H1 (cell line): ENCODE results near the gene CAPN9. TPM values are rescaled to one million over a fixed set of nuclear protein-coding genes. Genes with fewer than 3 reads are reported as not detected.
"Not testable (repeated sequence)": the region's sequence is repeated elsewhere in the genome, so short reads cannot be mapped to it uniquely, and the experiment has no call there.

Source experiments
- CTCF ChIA-PET: fragments of 300-600 bp; sonication (Branson Sonifier 250); formaldehyde crosslinking; loops from one replicate; lab custom pipeline; 2021; ENCODE audit not compliant: partially characterized antibody; lab: Charles Lee
- POLR2A ChIA-PET: fragments of 300-600 bp; sonication (Branson Sonifier 250); formaldehyde crosslinking; loops from one replicate; lab custom pipeline; 2021; ENCODE audit warnings: inconsistent platforms; ENCODE audit not compliant: partially characterized antibody; lab: Charles Lee
- DNase-seq, 2 experiments: peaks; one replicate each; pipeline versions ENCODE4 v3.0.0 to v3.0.0-alpha.2; 2010 to 2022; ENCODE audit warnings: low spot score in 2 of 2, low read depth in 1 of 2, mixed read lengths in 1 of 2
- FAIRE-seq: peaks from 2 replicates; lab custom pipeline; 2011; peaks lifted over from hg19 to GRCh38; lab: Jason Lieb, UNC
- H2AFZ ChIP-seq: 2 replicates; pipeline ENCODE4 v1.8.1; 2012; ENCODE audit warnings: low read length, inconsistent platforms
- H2AK5ac ChIP-seq: 2 replicates; pipeline ENCODE4 v1.6.1; 2013; ENCODE audit warnings: low read depth, low read length
- H2BK120ac ChIP-seq: replicated peaks from 2 replicates; pipeline ENCODE3; 2013; ENCODE audit warnings: low read depth, low read length, inconsistent platforms
- H2BK12ac ChIP-seq: 2 replicates; pipeline ENCODE4 v1.6.1; 2013; ENCODE audit warnings: low read depth, low read length
- H2BK15ac ChIP-seq: 2 replicates; pipeline ENCODE4 v1.6.1; 2013; ENCODE audit warnings: low read length
- H2BK20ac ChIP-seq: 2 replicates; pipeline ENCODE4 v1.6.1; 2013; ENCODE audit warnings: low read length
- H2BK5ac ChIP-seq: 2 replicates; pipeline ENCODE4 v1.6.1; 2013; ENCODE audit warnings: low read depth, low read length
- H3K14ac ChIP-seq: 2 replicates; pipeline ENCODE4 v1.6.1; 2013; ENCODE audit warnings: inconsistent platforms; ENCODE audit not compliant: insufficient read length
- H3K18ac ChIP-seq: 2 replicates; pipeline ENCODE4 v1.6.1; 2013; ENCODE audit warnings: low read length; ENCODE audit errors: extremely low read depth
- H3K23ac ChIP-seq: 2 replicates; pipeline ENCODE4 v1.6.1; 2013; ENCODE audit warnings: inconsistent platforms; ENCODE audit not compliant: insufficient read length
- H3K23me2 ChIP-seq: 2 replicates; pipeline ENCODE4 v1.6.1; 2013; ENCODE audit warnings: low read depth, low read length
- H3K27ac ChIP-seq: 2 replicates; pipeline ENCODE4 v1.6.1; 2011; ENCODE audit warnings: low read depth, low read length, inconsistent platforms
- H3K27me3 ChIP-seq, 4 experiments: replicated peaks in 1 of 4; 1 replicate in 1 of 4; 2 replicates in 3 of 4; pipeline versions ENCODE4 v1.6.1 to v1.8.1; 2011 to 2013; ENCODE audit warnings: low read length in 3 of 4, mild to moderate bottlenecking in 3 of 4, inconsistent platforms in 2 of 4, mixed read lengths in 2 of 4, moderate library complexity in 1 of 4; ENCODE audit not compliant: control insufficient read depth in 3 of 4, insufficient read depth in 3 of 4; ENCODE audit errors: extremely low read depth in 1 of 4
- H3K36me3 ChIP-seq, 4 experiments: 2 replicates each; pipeline versions ENCODE4 v1.6.1 to v1.8.1; 2011 to 2013; ENCODE audit warnings: mild to moderate bottlenecking in 4 of 4, low read length in 3 of 4, moderate library complexity in 2 of 4, control low read depth in 1 of 4, inconsistent platforms in 1 of 4; ENCODE audit not compliant: insufficient read depth in 4 of 4, control insufficient read depth in 2 of 4
- H3K4ac ChIP-seq: replicated peaks from 2 replicates; pipeline ENCODE3; 2013; ENCODE audit warnings: low read length, low read depth, mixed read lengths, inconsistent platforms; ENCODE audit not compliant: insufficient read length
- H3K4me1 ChIP-seq, 4 experiments: replicated peaks in 1 of 4; 1 replicate in 1 of 4; 2 replicates in 3 of 4; pipeline versions ENCODE4 v1.6.1 to v1.8.1; 2011 to 2013; ENCODE audit warnings: low read length in 3 of 4, inconsistent platforms in 2 of 4, mixed read lengths in 1 of 4; ENCODE audit not compliant: insufficient read depth in 4 of 4, control insufficient read depth in 3 of 4
- H3K4me2 ChIP-seq, 2 experiments: 2 replicates each; pipeline versions ENCODE4 v1.6.1 to v1.8.1; 2011 to 2013; ENCODE audit warnings: low read depth in 2 of 2, low read length in 2 of 2, control low read depth in 1 of 2, inconsistent platforms in 1 of 2, mild to moderate bottlenecking in 1 of 2; ENCODE audit not compliant: insufficient read depth in 1 of 2
- H3K4me3 ChIP-seq, 4 experiments: fragments of 200-600, 300-600 bp in 1 of 4; sonication (generic), shearing (Covaris generic), sonication (Bioruptor Twin) in 1 of 4; 2 replicates each; pipeline versions ENCODE4 v1.5.1 to v1.8.1; 2011 to 2016; ENCODE audit warnings: low read length in 4 of 4, low read depth in 3 of 4, control low read depth in 2 of 4, inconsistent platforms in 2 of 4, mild to moderate bottlenecking in 2 of 4, mixed read lengths in 1 of 4, moderate library complexity in 1 of 4; ENCODE audit not compliant: insufficient read depth in 2 of 4; ENCODE audit errors: extremely low read depth in 1 of 4
- H3K56ac ChIP-seq: replicated peaks from 2 replicates; pipeline ENCODE3; 2013; ENCODE audit warnings: low read depth, mild to moderate bottlenecking, mixed read lengths, low read length, inconsistent platforms; ENCODE audit not compliant: insufficient read length
- H3K79me1 ChIP-seq: 2 replicates; pipeline ENCODE4 v1.6.1; 2013; ENCODE audit warnings: low read depth, low read length, control low read depth
- H3K79me2 ChIP-seq, 2 experiments: 2 replicates each; pipeline versions ENCODE4 v1.6.1 to v1.8.1; 2012 to 2013; ENCODE audit warnings: low read length in 2 of 2, mild to moderate bottlenecking in 2 of 2, inconsistent platforms in 1 of 2; ENCODE audit not compliant: insufficient read depth in 2 of 2, control insufficient read depth in 1 of 2
- H3K9ac ChIP-seq, 4 experiments: replicated peaks in 1 of 4; 1 replicate in 1 of 4; 2 replicates in 3 of 4; pipeline versions ENCODE4 v1.6.1 to v1.8.1; 2011 to 2013; ENCODE audit warnings: low read depth in 3 of 4, low read length in 3 of 4, control low read depth in 2 of 4, mild to moderate bottlenecking in 2 of 4, moderate library complexity in 2 of 4, inconsistent platforms in 1 of 4; ENCODE audit errors: extremely low read depth in 1 of 4
- H3K9me3 ChIP-seq, 2 experiments: 2 replicates each; pipeline versions ENCODE4 v1.6.1 to v1.8.1; 2012 to 2013; ENCODE audit warnings: mild to moderate bottlenecking in 2 of 2, moderate library complexity in 2 of 2, control low read depth in 1 of 2, inconsistent platforms in 1 of 2, low read depth in 1 of 2, low read length in 1 of 2, mixed read lengths in 1 of 2; ENCODE audit not compliant: insufficient read depth in 2 of 2
- H4K20me1 ChIP-seq, 2 experiments: replicated peaks in 1 of 2; 2 replicates each; pipeline versions ENCODE3 to v1.8.1; 2011 to 2013; ENCODE audit warnings: inconsistent platforms in 2 of 2, low read length in 2 of 2, mild to moderate bottlenecking in 1 of 2; ENCODE audit not compliant: insufficient read depth in 2 of 2, control insufficient read depth in 1 of 2
- H4K5ac ChIP-seq: 2 replicates; pipeline ENCODE4 v1.6.1; 2013; ENCODE audit warnings: low read length, low read depth, mixed read lengths, inconsistent platforms; ENCODE audit not compliant: insufficient read length
- H4K8ac ChIP-seq: 2 replicates; pipeline ENCODE4 v1.8.0; 2013; ENCODE audit warnings: mild to moderate bottlenecking, moderate library complexity, low read length, inconsistent platforms; ENCODE audit not compliant: insufficient read depth; ENCODE audit errors: extremely low read depth
- H4K91ac ChIP-seq: replicated peaks from 2 replicates; pipeline ENCODE3; 2013; ENCODE audit warnings: low read length, mixed read lengths, inconsistent platforms; ENCODE audit not compliant: insufficient read length
- CTBP2 ChIP-seq: IDR thresholded peaks from 2 replicates; pipeline ENCODE4 v1.7.0; 2011; ENCODE audit warnings: borderline replicate concordance, mild to moderate bottlenecking, moderate library complexity, mixed read lengths, low read length; ENCODE audit not compliant: insufficient read depth, insufficient read length
- SAP30 ChIP-seq: fragments of 300-600 bp; sonication (generic); IDR thresholded peaks from 2 replicates; pipeline ENCODE4 v1.7.1; 2012; ENCODE audit warnings: low read length, moderate library complexity, mild to moderate bottlenecking, inconsistent platforms; ENCODE audit not compliant: insufficient read depth, insufficient replicate concordance
- SIX5 ChIP-seq: IDR thresholded peaks from 2 replicates; pipeline ENCODE4 v1.6.1; 2011; ENCODE audit warnings: mild to moderate bottlenecking, low read depth, low read length
- WGBS, 2 experiments: shearing (Covaris generic) in 1 of 2; methylation state at CpG; one replicate each; pipeline versions ENCODE4 v1.1.6 to v1.1.7; 2013 to 2015; ENCODE audit warnings: low lambda C conversion rate in 2 of 2, mixed read lengths in 2 of 2, inconsistent platforms in 1 of 2, low coverage in 1 of 2, missing lambda C conversion rate in 1 of 2; ENCODE audit not compliant: insufficient replicate concordance in 2 of 2, insufficient coverage in 1 of 2, insufficient read length in 1 of 2; ENCODE audit errors: extremely low coverage in 1 of 2, missing lambda C conversion rate in 1 of 2; 5-methylcytosine and 5-hydroxymethylcytosine counted together
- polyA plus RNA-seq, 7 experiments: library from polyadenylated mRNA; depleted of rRNA in 3 of 7; stranded (reverse) in 5 of 7; unstranded in 2 of 7; fragments of >200 nt in 5 of 7; fragments of 200-250 nt in 2 of 7; gene quantifications; 1 replicate in 5 of 7; 2 replicates in 1 of 7; 4 replicates in 1 of 7; pipeline versions ENCODE4 v1.2.1 to v1.2.3, GENCODE V29; 2011 to 2013; ENCODE audit warnings: missing spikeins in 2 of 7, mixed read lengths in 2 of 7
- total RNA-seq: library from RNA; stranded (reverse); fragmentation: NEBNext Ultra II Directional; extraction: Animal tissue kit (Norgen Biotek cat#: 25700); gene quantifications from 2 replicates; pipeline ENCODE4 v1.2.1, GENCODE V29; 2021
- TF ChIP-seq, protein P1 (sequence below): IDR thresholded peaks from 2 replicates; pipeline ENCODE4 v1.6.1; 2011; ENCODE audit warnings: low read depth, mild to moderate bottlenecking, low read length; ENCODE audit not compliant: insufficient read depth

The CAPN9 gene
- total and polyA plus RNA-seq, 2 of the 8 experiments (the other 6 are each of a cell fraction or from before 2014, with no cell fraction given), result 0.22 to 0.76 TPM

DNA sequence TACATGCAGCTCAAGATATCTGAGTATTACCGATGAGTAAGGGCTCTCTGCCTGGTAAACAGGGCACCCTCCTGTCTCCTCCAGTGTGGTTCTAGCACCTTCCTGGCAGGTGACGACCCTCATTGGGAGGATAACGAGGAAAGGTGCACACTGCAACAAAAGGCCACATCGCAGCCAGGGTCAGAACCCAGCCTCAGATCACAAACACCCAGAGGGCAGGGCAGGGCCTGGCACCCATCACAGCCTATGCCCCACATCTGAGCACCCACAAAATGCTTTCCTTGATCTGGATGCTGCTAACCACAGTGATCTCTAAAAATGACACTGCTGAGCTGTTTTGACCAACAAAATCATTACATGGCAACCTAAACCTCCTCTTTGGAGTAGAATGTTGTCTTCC, 97.4 kb downstream of the CAPN9 start (continued):
- TF ChIP-seq SIX5 (no peak), SAP30 (no peak), CTBP2 (no peak)
- TF ChIP-seq, protein P1, sequence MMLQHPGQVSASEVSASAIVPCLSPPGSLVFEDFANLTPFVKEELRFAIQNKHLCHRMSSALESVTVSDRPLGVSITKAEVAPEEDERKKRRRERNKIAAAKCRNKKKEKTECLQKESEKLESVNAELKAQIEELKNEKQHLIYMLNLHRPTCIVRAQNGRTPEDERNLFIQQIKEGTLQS, result no peak

DNA sequence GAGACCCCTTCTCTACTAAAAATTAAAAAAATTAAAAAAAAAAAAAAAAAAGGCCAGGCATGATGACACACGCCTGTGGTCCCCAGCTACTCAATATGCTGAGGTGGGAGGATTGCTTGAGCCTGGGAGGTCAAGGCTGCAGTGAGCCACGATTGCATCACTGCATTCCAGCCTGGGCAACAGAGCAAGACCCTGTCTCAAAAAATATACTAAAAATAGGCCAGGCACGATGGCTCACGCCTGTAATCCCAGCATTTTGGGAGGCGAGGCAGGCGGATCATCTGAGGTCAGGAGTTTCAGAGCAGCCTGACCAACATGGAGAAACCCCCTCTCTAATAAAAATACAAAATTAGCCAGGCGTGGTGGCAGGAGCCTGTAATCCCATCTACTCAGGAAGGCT, 98.0 kb downstream of the CAPN9 start:
- H2BK5ac ChIP-seq, H2AK5ac ChIP-seq, H2BK15ac ChIP-seq, H3K23ac ChIP-seq, H3K14ac ChIP-seq, FAIRE-seq, H4K8ac ChIP-seq, H2BK120ac ChIP-seq, H3K4ac ChIP-seq, H2BK12ac ChIP-seq, H3K4me2 ChIP-seq, DNase-seq, H2AFZ ChIP-seq, H3K56ac ChIP-seq, H3K9me3 ChIP-seq, H4K5ac ChIP-seq, H3K4me1 ChIP-seq, H3K9ac ChIP-seq, H3K18ac ChIP-seq, H3K79me1 ChIP-seq, H3K4me3 ChIP-seq, H3K23me2 ChIP-seq, CTCF ChIA-PET, H2BK20ac ChIP-seq, H4K20me1 ChIP-seq, H3K79me2 ChIP-seq, H3K27ac ChIP-seq, POLR2A ChIA-PET, H3K27me3 ChIP-seq, H4K91ac ChIP-seq: not testable (repeated sequence)
- H3K36me3 ChIP-seq, result peaks cover 6 to 15% (median 12%) of the 10 kb centered on the region in 4 experiments; a peak in 5 of 8 replicates
- WGBS, 2 experiments, result 95% methylated on average over 7 of the region's 7 CpGs; no CpG with 5 or more reads in 1 of the 2 experiments
